DOHH2 (cell line): ENCODE data around the gene TRABD2A.

ENCODE experiments used
- H3F3A ChIP-seq: fragments of 200-600 bp; sonication (generic), shearing (Covaris generic); 2 replicates; pipeline ENCODE4 v1.6.0; 2016; ENCODE audit warnings: antibody characterized with exemption, mild to moderate bottlenecking; ENCODE audit not compliant: control insufficient read depth, insufficient read depth
- H3K27ac ChIP-seq: fragments of 200-600 bp; sonication (generic); 2 replicates; pipeline ENCODE4 v1.5.1; 2014; ENCODE audit warnings: low read depth, mild to moderate bottlenecking, low read length, moderate library complexity
- H3K27me3 ChIP-seq: fragments of 200-600 bp; sonication (generic); 2 replicates; pipeline ENCODE4 v1.6.1; 2014; ENCODE audit warnings: mild to moderate bottlenecking, low read length, mixed read lengths; ENCODE audit not compliant: control insufficient read depth
- H3K36me3 ChIP-seq: fragments of 200-600 bp; sonication (generic); 2 replicates; pipeline ENCODE4 v1.6.1; 2014; ENCODE audit warnings: mild to moderate bottlenecking, low read length, moderate library complexity, mixed read lengths; ENCODE audit not compliant: control insufficient read depth
- H3K4me1 ChIP-seq: fragments of 200-600 bp; sonication (generic); 2 replicates; pipeline ENCODE4 v1.6.1; 2014; ENCODE audit warnings: mild to moderate bottlenecking, low read length, mixed read lengths; ENCODE audit not compliant: control insufficient read depth
- H3K4me2 ChIP-seq: fragments of 200-600 bp; sonication (generic); 2 replicates; pipeline ENCODE4 v1.6.0; 2014; ENCODE audit warnings: mild to moderate bottlenecking, low read length, moderate library complexity
- H3K4me3 ChIP-seq: fragments of 200-600 bp; sonication (generic); 2 replicates; pipeline ENCODE4 v1.5.1; 2014; ENCODE audit warnings: mild to moderate bottlenecking, low read length, mixed read lengths
- H3K79me2 ChIP-seq: fragments of 200-600 bp; sonication (generic); 2 replicates; pipeline ENCODE4 v1.6.1; 2014; ENCODE audit warnings: mild to moderate bottlenecking, low read length, mixed read lengths; ENCODE audit not compliant: control insufficient read depth
- H3K9me2 ChIP-seq: fragments of 200-600 bp; sonication (generic); replicated peaks from 2 replicates; pipeline ENCODE4 v1.6.1; 2014; ENCODE audit warnings: mild to moderate bottlenecking, low read length, mixed read lengths; ENCODE audit not compliant: control insufficient read depth
- H3K9me3 ChIP-seq: fragments of 200-600 bp; sonication (generic); 2 replicates; pipeline ENCODE4 v1.6.1; 2014; ENCODE audit warnings: antibody characterized with exemption, low read length, mixed read lengths; ENCODE audit not compliant: control insufficient read depth, insufficient read depth
- H4K20me1 ChIP-seq: fragments of 200-600 bp; sonication (generic); 2 replicates; pipeline ENCODE4 v1.6.0; 2014; ENCODE audit warnings: low read depth, mild to moderate bottlenecking, antibody characterized with exemption, low read length, moderate library complexity; ENCODE audit not compliant: control insufficient read depth, insufficient read depth
- EZH2phosphoT487 ChIP-seq: fragments of 200-600 bp; sonication (generic); IDR thresholded peaks from 2 replicates; pipeline ENCODE4 v1.6.1; 2017; ENCODE audit warnings: borderline replicate concordance, mild to moderate bottlenecking, antibody characterized with exemption, low read length, moderate library complexity, mixed read lengths
- TF ChIP-seq, protein P1 (sequence below): fragments of 200-600 bp; sonication (generic); IDR thresholded peaks from one replicate; pipeline ENCODE4 v1.5.1; 2014; ENCODE audit warnings: antibody characterized with exemption, mild to moderate bottlenecking, low read depth, low read length; ENCODE audit not compliant: poor library complexity, severe bottlenecking

TRABD2A gene

DNA sequence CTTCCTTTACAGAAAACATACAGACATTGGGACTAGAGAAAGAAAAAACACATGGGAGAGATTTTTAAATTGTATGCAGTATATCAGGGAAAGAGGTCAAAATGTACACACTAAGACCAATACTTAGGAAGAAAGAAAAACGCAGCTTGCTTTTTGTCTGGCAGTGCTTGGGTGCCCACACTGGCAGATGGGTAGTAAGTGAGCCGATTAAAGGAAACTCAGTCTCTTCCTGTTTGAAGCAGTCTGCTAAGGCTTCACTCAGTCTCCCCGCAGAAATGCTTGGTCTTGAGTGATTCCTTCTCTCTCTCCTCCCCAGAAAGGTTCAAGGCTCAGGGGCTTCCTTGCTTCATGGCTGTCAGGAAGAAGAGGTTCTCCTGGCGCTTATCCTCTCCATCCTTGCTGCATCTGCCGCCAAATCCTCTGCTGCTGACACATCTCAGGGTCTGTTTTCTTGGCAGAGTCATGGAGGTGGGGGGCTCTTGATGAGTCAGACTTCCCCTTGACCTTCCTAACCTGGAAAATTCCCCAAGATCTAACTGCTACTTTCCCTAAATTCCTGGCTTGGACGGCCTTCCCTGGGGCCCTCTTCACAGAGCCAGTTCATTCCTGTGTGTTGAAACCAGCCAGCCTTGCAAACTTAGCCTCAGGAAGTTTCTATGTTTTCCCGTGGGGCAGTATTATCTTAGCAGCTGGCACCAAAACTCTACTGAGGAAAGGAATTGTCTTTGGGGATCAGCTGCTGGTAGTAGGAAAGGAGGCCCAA, 14.1 kb upstream of the TRABD2A start:
- Histone ChIP-seq H3K79me2 (no peaks in the 10 kb centered on the region), H3K4me1 (peaks cover 58% of the 10 kb centered on the region), H3K36me3 (no peaks in the 10 kb centered on the region), H3K4me3 (peak overlapping the region; percentile 66), H3K9me3 (no peaks in the 10 kb centered on the region), H3K27me3 (no peaks in the 10 kb centered on the region), H3K4me2 (peak overlapping the region; percentile 91), H3F3A (peaks cover 19% of the 10 kb centered on the region), H4K20me1 (no peaks in the 10 kb centered on the region), H3K9me2 (no peaks in the 10 kb centered on the region), H3K27ac (peak overlapping the region; percentile 76)
- TF ChIP-seq, protein P1, sequence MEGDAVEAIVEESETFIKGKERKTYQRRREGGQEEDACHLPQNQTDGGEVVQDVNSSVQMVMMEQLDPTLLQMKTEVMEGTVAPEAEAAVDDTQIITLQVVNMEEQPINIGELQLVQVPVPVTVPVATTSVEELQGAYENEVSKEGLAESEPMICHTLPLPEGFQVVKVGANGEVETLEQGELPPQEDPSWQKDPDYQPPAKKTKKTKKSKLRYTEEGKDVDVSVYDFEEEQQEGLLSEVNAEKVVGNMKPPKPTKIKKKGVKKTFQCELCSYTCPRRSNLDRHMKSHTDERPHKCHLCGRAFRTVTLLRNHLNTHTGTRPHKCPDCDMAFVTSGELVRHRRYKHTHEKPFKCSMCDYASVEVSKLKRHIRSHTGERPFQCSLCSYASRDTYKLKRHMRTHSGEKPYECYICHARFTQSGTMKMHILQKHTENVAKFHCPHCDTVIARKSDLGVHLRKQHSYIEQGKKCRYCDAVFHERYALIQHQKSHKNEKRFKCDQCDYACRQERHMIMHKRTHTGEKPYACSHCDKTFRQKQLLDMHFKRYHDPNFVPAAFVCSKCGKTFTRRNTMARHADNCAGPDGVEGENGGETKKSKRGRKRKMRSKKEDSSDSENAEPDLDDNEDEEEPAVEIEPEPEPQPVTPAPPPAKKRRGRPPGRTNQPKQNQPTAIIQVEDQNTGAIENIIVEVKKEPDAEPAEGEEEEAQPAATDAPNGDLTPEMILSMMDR: no peak
- no peak for TF ChIP-seq EZH2phosphoT487

DNA sequence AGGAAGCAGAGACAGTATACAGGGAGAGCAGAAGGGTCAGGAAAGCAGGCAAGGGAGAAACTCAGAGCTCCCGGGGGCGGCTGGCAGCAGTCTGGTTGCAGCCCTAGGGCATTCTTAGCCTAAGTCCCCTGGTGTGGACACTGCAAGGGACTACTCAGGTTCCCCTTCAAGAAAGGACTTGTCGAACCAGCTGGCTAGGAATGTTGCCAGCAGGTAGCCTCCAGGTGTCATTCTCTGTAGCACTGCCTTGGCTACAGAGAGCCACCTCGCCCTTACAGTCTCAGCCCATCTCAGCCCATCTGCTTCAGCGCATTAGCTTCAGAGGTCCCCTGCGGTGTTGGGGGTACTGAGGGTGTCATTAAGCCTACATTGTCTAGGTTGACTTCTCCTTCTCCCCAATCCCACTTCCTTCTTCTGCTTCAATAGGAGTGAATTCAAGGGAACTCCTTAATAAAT, 13.3 kb upstream of the TRABD2A start:
- Histone ChIP-seq H3K27me3 (no peaks in the 10 kb centered on the region), H3K9me3 (no peaks in the 10 kb centered on the region), H3K79me2 (no peaks in the 10 kb centered on the region), H3K27ac (peak overlapping the region; percentile 76), H4K20me1 (no peaks in the 10 kb centered on the region), H3K4me1 (peaks cover 66% of the 10 kb centered on the region), H3K4me3 (peak overlapping the region; percentile 66), H3F3A (peaks cover 26% of the 10 kb centered on the region), H3K4me2 (peak overlapping the region; percentile 91), H3K36me3 (no peaks in the 10 kb centered on the region), H3K9me2 (no peaks in the 10 kb centered on the region)
- no peak for TF ChIP-seq EZH2phosphoT487
- TF ChIP-seq, protein P1: no peak

DNA sequence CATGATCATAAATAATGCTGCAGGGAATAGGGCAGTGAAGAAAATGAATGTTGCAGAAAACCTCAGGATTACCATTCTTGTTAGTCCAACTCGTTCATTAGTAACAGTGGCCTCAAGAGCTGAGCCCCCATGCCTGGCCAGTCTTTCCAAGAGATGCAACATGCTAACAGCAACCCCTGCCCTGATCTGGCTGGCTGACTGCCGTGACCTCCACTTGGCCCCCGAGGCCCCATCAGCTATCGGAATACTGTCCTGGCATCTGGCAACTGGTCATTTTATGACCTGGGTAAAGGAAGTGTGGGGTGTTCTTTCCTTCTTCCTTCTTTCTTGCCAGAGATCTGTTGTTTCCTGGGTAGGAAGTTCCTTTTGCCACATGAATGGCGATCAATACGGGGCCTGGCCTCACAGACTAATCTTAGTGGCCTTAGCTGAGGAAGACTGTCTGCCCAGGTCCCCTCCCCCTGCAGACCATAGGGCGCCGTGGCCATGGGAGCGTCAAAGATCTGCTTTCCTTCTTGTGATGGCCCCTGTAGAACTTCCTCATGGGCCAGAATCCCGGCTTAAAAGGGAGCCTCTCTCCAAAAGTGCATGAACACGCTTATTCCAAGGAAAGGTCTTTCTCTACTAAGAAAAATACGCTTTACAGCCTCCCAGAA, 10.6 kb upstream of the TRABD2A start:
- TF ChIP-seq, protein P1: no peak
- no peak for TF ChIP-seq EZH2phosphoT487
- Histone ChIP-seq H3K4me1 (peaks cover 52% of the 10 kb centered on the region), H3K27ac (no peak overlapping the region)

More for the DNA sequence above, 10.6 kb upstream of the TRABD2A start:
- Histone ChIP-seq H3K4me2 (no peak overlapping the region), H4K20me1 (no peaks in the 10 kb centered on the region), H3K36me3 (no peaks in the 10 kb centered on the region), H3K9me2 (no peaks in the 10 kb centered on the region), H3K27me3 (no peaks in the 10 kb centered on the region), H3K79me2 (no peaks in the 10 kb centered on the region), H3F3A (peaks cover 23% of the 10 kb centered on the region), H3K9me3 (no peaks in the 10 kb centered on the region), H3K4me3 (no peak overlapping the region)
